T-helper 2 cell treated with Interferon-gamma antibody and Interleukin-4, amounts not matched to agents 100 ng/mL and 5 ng/mL, for 36 hours (primary cell): ENCODE data around the gene TARS1. TPM values are rescaled to one million over a fixed set of nuclear protein-coding genes. Genes with fewer than 3 reads are reported as not detected.

Source experiments
- intact Hi-C: fragments of 100-400 bp; cut with micrococcal nuclease; formaldehyde crosslinking; loops from one replicate; pipeline ENCODE4 v1.15.1; 2023
- total RNA-seq: library from RNA; stranded (reverse); gene quantifications from 2 replicates; pipeline ENCODE4 v1.2.3, GENCODE V29; 2022

Gene TARS1
- total RNA-seq, 1 donor from 2014 or later = 141 TPM

DNA sequence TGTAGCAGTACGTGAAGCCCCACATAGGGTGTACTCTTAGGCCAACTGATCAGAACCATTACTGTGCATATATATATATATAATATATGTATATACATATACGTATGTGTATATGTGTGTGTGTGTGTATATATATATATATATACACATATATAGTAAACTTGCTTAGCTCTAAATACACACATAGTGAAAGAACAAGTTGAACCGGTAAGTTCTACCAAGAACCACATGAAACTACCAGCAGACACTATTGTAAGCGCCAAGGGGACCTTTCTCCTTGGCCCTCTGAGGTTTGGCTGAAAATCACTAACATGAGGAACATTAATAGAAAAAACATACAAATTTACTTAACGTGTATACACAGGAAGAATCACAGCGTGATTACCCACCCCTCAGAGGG is 1.8 kb upstream of the TARS1 start:
- intact Hi-C loops = loop anchor here (5.0 kb wide), 1 partner anchor 148 kb away; no protein-coding TSS in a partner anchor

DNA sequence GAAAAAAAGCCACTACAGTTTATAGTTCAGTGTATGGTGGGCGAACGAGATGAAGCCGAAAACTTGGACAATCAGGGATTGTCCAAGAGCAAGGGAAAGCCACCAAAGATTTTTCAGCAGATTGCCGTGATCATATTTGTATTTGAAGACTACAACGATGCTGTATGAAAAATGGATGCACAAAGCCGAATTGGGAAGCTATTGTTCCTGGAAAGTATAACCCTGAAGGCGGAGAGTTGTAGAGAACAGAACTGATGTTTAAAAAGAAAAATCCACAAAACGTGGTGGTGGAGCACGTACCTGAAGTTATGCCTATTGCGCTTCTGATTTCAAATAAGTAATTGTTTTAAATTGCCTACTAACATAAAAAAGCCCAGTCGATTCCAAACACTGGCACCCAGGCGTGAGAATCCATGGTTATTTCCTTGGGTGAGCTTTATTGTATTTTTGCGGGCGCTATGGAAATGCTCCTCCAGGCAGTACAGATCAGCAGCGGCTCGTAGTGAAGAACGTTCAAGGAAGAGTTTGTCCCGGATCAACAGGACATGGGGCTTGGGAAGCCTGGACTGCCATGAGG is 772 bp upstream of the TARS1 start:
- intact Hi-C loops = loop anchor here (1.0 to 10.0 kb wide), 10 partner anchors 147 to 1905 kb away; partner anchors contain the start of genes AMACR, C5orf22, DNAJC21 and DROSHA

DNA sequence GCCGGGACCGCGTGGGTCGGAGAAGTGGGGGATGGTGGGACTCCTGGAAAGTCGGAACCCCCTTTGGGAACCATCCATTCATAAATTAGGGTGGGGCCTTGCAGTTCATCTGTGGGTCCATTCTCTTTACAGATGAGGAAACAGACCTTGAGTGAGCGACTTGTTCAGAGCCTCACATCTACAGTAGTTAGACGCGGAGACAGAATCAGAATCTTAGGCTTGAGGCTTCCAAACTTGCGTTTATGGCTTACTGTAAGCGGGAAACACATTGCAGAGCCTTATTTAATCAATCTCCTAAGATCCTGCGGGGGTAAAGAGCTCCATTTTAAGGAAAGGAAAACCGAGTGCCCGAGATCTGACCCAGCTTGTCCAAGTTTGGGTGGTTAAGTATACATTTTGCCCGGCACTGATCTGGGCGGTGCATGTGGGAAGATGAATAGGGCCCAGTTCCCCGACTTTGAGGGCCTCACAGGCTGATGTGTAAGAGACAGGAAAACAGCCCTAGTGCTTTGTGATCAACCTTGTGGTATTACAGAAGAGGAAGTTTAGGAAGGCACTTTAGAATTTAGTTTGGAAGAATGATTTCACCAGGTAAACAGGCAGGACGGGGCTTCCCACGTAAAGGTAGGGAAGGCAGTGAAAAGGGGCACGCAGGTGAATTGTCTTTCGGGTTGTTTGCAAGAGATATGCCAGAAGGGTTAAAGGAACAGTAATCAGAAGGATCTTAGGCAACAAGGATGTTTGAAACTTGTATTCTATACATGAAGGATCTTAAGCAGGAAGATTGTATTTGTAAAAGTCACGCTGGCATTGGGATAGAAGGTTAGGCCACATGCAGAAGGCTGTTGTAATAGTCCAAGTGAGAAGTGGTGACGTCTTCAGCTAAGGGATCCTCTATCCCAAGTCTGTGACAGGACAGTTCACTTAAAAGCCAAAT is 744 bp downstream of the TARS1 start:
- intact Hi-C loops = loop anchor here (2.0 to 10.0 kb wide), 7 partner anchors 413 to 1907 kb away; partner anchors contain the start of genes C5orf22, DNAJC21, DROSHA and GOLPH3

DNA sequence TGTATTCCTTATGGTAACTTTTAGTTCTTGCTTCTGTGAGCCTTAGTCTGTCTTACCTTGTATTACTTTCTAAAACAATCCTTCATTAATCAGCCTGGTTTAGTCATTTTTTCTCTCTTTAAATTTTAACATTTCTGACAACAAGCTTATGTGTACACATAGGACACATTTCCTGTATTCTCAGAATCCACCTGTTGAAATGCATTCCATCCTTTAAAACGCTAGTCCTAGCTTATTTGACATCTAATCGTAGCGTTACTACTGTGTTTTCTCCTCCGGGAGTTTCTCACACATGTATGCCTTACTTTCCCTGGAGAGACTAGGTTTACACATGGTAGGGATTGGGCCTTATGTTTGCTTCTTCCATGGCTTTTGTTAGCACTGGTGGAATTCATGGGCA is 3.8 kb downstream of the TARS1 start:
- intact Hi-C loops = loop anchor here (5.0 to 10.0 kb wide), 3 partner anchors 410 to 1910 kb away; partner anchors contain the start of genes C5orf22, DROSHA and GOLPH3

DNA sequence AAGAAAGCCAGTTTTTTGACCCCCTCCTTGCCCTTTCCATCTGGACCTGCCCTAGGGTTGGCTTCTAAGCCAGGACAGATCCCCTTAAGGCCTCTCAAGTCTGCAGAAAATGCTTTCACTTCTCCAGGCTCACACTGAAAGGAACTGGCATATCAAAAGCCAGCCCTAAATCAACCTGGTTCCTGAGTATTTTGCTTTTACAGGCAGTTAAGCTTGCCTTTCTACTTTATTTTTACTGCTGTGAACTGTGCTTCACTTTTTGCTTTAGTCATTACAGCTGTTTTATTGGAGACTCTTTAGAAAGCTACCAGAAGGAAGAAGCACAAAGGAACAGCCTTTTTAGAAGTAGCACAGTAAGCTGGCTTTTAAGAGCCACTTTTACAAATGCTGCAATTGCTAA is 5.0 kb downstream of the TARS1 start:
- intact Hi-C loops = loop anchor here (10.0 kb wide), 2 partner anchors 409 to 1911 kb away; partner anchors contain the start of genes C5orf22 and DROSHA

DNA sequence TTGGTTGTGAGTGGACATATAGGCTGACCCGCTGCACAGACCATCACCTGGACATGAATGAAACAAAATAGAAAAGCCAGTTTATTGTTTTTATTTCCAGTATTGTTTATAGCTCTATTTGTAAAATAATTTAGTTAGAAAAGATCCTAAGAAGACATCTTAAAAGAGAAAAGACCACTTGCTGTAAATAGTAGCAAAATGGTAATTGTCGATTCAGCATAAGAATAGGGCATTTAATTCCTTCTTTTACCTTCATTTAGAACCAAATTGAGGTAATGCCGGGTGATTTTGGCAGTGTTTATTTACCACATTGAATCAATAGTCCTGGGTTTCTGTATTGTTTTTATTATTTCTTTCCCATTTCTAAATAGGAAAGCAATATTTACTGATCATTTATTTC is 7.4 kb downstream of the TARS1 start:
- intact Hi-C loops = loop anchor here (10.0 kb wide), 2 partner anchors 407 to 1913 kb away; partner anchors contain the start of genes C5orf22 and DROSHA

DNA sequence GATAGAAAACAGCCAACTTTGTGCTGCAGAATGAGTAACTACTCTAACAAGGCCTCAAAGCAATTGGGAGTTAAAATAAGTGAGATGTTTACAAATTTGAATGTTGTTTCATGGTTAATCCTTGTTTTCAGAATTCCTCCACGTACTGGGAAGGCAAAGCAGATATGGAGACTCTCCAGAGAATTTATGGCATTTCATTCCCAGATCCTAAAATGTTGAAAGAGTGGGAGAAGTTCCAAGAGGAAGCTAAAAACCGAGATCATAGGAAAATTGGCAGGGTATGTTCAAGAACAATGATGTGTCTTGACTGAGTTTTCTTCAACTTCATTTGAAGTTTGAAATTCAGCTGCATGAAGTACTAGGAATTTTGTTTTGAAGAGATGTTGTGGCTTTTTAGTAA is 16.4 kb downstream of the TARS1 start:
- intact Hi-C loops = no loop called here

DNA sequence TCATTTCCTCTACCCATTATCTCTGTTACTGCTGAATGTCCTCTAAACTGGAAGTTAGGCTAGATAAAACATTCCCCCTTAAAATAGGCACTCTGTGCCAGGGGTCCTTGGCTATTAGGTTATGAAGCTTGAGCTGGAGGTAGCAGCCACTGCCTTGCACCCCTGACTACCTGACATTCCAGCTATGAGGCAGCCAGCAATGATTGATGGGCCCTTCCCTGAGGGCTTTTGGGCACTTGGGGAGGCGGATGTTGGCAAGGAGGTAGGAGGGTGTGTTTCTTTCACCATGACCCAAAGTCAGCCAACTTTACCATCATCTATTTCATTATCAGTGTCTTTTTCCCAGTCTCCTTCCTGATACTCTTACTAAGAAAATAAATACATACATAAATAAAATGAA is 17.1 kb downstream of the TARS1 start:
- intact Hi-C loops = no loop called here

DNA sequence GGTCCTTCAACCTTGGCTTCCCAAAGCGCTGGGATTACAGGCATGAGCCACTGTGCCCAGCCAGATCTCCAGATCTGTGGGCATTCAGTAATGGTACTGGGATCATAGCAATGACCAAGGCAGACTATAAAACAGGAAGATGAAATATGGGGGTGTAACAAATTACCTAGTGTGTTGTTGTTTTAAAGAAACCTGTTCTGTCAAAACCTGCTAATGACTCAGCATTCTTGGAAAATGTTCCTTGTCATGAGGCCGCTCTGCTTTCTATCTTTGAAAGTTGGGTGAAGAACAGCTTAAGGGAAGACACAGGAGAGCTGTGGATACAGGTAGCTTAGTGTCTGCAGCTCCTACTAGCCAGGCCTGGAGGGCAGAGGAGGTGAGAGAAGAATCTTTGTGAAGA is 19.4 kb downstream of the TARS1 start:
- intact Hi-C loops = no loop called here

DNA sequence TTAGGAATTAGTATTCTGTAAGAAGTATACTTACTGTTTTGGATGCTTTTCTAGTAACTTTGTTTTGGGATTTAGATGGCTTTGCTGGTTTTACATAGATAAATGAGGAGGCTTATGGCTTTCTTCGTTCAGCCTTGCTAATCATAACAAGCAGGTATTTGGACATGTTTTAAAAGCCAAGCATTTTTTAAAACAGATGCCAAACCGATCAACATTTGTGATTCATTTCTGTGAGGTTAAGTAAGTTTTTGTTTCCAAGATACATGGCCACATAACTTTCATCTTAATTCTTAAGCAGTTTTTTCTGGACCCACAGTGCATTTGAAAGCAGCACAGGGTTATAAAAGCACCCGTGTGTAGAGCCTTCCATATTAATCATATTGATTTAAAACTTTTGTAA is 21.7 kb downstream of the TARS1 start:
- intact Hi-C loops = no loop called here

DNA sequence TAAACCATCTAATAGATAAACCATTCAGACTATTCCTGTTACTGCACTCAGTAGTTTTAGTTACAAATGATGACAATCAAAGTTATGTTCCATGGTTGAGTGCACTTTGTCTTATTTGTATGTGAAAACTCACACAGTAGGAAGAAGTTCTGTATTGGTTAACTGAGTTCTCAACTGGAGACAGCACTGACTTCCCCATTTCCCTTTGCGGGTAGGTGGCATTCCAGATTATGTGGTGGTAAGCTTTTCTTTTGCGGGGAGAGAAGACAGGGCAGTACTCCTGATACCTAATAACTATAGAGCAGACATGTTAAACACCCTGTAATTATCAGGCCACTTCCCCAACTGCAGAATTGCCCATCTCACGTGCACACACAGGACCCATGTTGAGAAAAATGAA is 24.4 kb downstream of the TARS1 start:
- intact Hi-C loops = no loop called here

DNA sequence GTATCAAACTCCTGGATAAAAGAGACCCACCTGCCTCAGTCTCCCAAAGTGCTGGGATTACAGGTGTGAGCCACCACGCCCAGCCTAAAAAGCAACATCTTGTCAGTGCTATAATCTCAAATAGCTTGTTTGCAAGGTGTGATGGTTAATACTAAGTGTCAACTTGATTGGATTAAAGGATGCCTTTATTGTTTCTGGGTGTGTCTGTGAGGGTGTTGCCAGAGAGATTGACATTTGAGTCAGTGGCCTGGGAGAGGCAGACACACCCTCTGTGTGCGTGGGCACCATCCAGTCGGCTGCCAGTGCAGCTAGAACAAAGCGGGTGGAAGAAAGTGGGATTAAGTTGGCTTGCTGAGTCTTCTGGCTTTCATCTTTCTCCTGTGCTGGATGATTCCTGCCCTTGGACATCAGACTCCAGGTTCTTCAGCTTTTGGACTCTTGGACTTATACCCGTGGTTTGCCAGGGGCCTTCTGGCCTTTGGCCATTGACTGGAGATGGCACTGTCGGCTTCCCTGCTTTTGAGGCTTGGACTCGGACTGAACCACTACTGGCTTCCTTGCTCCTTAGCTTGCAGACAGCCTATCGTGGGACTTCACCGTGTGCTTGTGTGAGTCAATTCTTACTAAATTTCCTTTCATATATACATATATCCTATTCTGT is 28.1 kb downstream of the TARS1 start:
- intact Hi-C loops = no loop called here

DNA sequence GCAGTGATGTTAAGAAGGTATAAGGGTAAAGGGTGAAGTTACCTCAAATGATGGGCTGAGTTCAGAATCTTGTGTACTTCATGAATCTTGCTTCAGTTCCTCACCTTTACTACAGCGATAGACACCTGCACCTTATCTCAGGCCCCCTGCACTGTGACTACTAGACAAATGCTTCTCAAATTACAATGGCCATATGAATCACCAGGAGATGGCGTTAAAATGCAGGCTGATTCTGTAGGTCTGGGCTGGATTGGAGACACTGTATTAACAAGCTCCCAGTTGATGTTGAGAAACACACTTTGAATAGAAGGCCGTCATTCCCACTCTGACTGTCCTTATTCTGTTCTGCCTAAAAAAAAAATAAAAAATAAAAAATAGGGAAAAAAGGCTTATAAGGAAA is 29.8 kb downstream of the TARS1 start:
- intact Hi-C loops = no loop called here

DNA sequence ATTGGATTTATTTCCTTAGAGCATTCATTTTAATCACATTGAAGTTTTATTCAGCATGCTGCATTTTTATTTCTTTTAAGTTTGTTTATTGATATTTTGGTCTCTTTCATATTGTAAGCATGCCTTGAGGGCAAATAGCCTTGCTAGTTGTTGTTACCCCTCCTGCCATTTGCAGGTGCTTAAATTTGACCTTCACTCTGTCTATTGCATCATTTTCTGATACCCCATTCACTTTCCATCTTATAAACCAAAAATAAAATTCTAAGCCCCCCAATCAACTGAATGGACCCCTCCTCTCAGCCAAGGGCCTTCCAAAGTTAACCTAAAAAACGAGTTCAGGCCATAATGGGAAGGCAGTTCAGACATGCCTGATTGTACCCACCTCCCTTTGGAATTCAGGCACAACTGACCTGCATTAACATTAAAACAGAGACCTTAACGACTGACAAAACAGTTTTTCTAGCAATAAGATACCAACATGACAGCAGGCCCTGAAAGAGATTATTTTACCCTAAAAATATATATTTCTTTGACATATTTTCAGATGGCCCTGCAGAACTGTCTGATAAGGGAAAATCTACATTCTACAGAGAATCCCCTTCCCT is 32.1 kb downstream of the TARS1 start:
- intact Hi-C loops = no loop called here

DNA sequence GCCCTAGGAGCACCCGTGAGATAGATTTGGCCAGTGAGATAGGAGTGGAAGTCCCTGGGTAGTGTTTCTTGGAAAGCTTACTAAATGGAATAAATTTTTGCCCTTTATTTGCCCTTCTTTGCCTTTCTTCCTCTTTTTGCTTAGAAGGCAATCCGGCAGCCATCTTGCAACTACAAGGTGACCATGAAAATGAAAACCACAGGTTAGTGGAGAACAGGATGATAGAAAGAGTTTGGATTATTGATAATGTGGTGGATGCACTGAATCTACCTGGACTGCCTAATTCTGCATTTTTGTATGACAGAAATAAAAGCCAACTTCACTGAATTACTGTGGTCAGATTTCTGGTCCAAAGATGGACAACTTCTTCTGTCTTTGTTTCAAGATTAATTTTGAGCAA is 33.2 kb downstream of the TARS1 start:
- intact Hi-C loops = no loop called here

DNA sequence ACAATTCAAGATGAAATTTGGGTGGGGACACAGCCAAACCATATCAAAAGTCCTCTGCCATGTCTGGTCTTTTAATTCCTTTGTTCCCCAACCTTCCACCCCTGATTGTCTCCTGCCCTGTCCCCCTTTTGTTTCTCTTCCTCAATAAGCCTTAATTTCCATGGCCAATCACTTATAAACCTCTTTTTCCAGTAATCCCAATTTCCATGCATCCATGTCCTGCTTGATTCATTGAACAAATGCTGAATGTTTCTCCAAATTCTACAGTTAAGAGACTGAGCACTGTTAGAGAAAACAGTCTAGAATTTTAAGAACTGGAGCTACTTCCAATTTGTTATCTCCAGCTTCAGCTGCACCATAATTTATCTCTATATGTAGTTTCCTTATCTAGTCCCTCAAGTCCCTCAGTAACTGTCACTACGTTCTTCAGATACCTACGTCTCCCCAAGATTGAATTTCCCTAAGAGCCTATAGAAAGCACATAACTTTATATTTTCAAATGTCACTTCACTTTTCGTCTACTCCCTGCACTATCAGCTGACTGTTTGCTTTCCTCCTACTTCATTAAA is 34.2 kb downstream of the TARS1 start:
- intact Hi-C loops = no loop called here

DNA sequence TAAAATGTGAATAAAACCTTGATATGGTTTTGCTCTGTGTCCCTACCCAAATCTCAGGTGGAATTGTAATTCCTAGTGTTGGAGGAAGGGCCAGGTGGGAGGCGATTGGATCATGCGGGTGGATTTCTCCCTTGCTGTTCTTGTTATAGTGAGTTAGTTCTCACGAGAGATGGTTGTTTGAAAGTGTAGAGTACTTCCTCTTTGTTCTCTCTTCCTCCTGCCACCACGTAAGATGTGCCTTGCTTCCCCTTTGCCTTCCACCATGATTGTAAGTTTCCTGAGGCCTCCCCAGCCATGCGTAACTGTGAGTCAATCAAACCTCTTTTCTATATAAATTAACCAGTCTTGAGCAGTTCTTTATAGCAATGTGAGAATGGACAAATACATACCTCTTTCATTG is 34.9 kb downstream of the TARS1 start:
- intact Hi-C loops = no loop called here

DNA sequence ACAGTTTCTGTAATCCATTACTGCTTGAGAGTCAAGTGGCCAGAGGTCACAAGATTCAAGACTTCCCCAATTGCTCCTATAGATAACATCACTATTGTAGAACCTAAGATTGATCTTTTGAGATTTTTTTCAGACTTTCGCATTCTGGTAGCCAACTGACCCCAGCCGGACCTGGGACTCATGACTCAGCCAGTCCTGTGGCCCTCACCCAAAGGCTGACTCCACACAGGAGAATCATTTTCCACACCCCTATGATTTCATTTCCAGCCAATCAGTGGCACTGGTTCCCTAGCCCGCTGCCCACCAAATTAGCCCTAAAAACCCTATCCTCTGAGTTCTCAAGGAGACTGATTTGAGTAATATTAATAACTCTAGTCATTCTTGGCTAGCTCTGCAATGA is 36.2 kb downstream of the TARS1 start:
- intact Hi-C loops = no loop called here

DNA sequence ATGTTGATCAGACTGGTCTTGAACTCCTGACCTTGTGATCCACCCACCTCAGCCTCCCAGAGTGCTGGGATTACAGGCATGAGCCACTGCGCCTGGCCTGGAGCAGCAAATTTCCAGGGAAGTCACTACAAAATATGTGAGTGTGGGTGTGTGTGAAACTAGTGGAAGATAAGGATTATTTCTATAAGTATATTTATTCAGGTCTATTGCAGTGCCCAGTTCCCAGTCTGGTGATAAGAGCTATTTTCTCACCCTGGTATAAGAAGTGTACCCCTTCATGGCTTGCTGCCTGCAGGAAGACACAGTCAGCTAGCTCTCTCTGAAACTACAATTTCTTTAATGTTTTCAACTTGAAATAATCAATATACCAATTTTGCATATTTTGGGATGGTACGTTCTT is 37.1 kb downstream of the TARS1 start:
- intact Hi-C loops = no loop called here

DNA sequence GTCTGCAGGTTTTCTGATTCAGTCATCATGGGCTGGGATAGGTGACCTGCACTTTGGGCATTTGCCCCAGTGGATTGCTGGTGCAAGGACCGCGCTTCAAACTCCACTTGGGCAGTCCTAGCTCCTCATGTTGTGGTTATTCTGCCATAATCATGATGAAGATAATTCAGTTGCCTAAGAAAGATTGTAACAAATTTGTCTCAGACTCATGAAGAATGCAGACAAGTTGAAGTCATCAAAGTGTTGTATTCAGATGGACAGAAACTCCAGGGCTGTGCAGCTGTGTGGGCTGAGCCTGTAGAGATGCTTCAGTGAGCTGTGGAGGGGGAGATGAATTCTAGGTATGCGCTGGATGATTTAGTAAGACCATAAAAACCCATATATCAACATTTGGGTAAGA is 38.5 kb downstream of the TARS1 start:
- intact Hi-C loops = no loop called here

DNA sequence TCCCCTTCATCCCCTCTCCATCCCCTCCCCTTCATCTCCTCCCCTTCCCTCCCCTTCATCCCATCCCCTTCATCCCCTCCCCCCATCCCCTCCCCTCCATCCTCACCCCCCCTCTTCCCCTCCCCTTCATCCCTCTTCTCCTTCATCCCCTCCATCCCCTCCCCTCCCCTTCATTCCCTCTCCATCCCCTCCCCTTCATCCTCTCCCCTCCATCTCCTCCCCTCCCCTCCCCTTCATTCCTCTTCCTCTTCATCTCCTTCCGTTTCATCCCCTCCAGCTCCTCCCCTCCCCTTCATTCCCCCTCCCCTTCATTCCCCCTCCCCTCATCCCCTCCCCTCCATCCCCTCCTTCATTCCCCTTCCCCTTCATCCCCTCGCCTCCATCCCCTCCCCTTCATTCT is 40.1 kb downstream of the TARS1 start:
- intact Hi-C loops = no loop called here
